ENCODE data around the gene SEZ6.

SEZ6 gene

DNA sequence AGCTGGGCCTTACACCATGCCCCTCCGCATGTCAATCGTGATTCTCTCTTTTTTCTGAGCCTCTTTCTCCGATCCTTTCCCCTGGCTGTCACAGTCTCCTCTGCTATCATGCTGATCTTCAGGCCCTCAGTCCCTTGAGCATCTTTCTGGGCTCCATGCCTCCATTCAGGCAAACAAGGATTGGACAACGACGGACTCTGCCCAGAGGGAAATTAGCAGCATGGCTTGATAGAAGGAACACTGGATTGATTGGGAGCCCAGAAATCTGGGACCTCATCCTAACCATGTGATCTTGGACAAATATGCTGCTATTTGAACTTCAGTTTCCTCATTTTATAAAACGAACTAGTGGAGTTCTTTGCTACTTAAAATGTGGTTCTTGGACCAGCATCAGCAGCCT lies 35.0 kb downstream of the SEZ6 start:
- TF ChIP-seq POLR2A (IDR thresholded peaks at IDR 0.05; ENCODE audit: low read length), result no peak
- no peak for TF ChIP-seq GATA1 (IDR thresholded peaks at IDR 0.05; ENCODE audit: low read depth, low read length)
- DNase-seq, result no peak

DNA sequence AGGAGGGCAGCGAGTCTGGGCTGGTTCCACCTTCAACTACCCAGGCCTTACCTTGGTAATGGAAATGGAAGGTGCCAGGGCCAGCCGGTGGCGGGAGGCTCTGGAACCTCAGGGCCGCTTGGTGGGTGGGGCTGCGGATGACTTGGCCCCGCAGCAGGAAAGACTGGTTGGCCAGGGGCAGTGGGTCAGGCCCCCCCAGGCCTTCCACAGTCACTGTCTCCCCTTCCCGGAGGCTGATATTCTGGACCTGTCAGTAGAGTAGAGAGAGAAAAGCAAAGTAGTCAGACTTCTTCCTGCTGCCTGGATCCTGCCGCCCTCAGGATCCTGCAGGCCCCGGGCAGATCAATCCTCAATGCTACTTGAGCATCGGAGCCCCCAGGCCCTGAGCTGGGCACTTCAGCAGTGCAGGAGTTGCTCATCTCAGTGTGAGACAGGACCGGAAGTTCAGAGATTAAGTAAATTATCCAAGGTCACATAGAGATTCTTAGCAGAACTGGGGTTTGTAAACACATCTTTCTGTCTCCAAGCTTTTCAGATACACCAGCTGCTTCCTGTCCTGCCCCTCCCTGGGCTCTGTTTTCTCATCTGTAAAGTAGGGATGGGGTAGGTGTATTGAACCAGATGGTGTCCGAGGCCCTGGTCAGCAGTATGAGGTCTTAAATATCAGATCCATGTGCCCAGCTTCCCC lies 36.0 kb downstream of the SEZ6 start:
- no peak for TF ChIP-seq POLR2A (IDR thresholded peaks at IDR 0.05; ENCODE audit: low read length)
- TF ChIP-seq GATA1 (IDR thresholded peaks at IDR 0.05; ENCODE audit: low read depth, low read length), result no peak
- no peak for DNase-seq

DNA sequence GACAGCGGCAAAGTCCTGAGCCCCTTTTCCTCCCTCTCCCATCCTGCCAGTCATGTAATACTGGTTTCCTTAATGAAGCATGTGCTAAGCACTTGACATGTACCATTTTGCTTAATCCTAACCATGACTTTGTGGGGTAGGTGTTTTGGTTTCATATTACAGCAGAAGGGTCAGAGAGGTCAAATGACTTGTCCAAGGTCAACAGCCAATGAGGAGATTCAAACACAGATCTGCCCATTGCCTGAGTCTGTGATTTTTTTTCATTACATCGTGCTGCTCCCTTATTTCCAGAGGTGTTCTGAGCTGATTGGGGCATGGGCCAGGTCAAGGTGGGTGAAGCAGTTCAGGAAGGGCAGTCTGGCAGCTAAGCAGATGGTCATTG lies 36.9 kb downstream of the SEZ6 start:
- no peak for DNase-seq
- TF ChIP-seq POLR2A (IDR thresholded peaks at IDR 0.05; ENCODE audit: low read length) (no peak), GATA1 (IDR thresholded peaks at IDR 0.05; ENCODE audit: low read depth, low read length) (no peak)

DNA sequence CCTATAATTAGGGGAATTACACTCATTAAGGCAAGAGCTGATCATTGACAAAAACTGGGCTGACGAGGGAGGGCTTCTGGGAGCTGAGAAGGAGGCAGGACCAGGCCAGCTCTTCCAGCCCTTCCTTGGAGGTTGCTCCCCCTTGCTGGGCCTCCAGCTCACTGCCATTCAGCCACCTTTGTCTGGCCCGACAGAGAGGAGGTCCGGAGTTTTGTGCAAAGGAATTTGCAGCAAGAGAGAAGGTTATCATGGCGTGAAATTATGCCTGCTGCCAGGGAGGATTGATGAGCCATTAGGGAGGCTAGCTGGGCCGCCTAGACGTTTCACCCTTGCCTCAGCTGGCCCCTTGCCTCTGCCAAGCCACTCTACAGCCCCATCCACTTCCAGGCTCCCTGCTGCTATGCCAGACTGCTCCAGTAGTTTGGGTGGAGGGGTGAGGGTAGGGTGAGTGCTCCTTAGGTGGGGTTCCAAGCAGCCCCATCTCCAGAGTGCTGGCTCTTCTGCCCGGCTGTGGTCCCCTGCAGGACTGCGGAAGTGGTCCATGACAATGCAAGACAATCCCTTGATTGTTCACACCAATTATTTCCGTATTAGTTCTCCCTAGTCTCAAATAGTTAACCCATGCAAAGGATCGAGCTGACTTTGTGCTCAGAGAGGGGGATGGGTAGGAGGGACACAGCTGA lies 37.5 kb downstream of the SEZ6 start:
- DNase-seq, result no peak
- no peak for TF ChIP-seq GATA1 (IDR thresholded peaks at IDR 0.05; ENCODE audit: low read depth, low read length)
- no peak for TF ChIP-seq POLR2A (IDR thresholded peaks at IDR 0.05; ENCODE audit: low read length)

DNA sequence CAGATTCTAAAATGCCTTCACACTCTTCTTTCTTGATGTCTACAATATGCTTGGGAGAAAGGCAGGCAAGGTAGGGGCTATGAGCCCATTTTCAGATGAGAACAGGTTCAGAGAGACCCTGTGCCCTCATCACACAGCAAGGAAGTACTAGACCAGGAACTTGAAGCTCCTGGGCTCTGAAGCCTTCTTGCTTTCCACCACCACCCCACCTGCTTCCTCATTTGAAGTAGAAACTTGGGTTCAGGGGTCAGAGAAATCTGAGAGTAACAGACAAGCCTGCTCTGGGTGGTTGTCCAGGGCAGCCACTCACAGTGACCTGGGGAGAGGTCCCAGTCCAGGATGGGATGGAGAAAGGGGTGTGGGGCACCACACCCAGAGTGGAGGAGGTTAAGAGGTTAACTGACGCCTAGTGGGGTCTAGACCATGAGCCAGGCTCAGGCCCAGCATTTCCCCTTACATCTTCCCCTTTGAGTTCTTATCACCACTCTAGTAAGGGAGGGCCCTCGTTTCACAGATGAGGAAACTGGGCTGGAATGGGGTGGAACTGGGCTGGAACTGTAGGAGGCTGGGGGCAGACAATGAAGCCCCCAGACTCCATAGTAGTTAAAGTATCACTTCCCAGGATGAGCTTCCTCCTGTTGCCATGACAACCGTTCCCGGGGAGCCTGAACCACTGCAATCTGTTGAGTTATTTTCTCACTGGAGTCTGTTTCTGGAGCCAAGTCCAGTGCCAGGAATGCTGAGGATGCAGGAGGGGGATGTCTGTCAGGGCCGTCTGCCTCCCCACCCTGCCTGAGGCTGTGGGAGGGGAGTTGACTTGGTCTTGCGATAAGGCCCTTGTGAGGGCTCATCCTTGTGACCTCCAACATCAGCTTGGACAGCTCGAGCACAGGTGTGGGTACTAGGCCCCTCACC lies 38.4 kb downstream of the SEZ6 start:
- no peak for TF ChIP-seq GATA1 (IDR thresholded peaks at IDR 0.05; ENCODE audit: low read depth, low read length)
- no peak for TF ChIP-seq POLR2A (IDR thresholded peaks at IDR 0.05; ENCODE audit: low read length)
- no peak for DNase-seq

DNA sequence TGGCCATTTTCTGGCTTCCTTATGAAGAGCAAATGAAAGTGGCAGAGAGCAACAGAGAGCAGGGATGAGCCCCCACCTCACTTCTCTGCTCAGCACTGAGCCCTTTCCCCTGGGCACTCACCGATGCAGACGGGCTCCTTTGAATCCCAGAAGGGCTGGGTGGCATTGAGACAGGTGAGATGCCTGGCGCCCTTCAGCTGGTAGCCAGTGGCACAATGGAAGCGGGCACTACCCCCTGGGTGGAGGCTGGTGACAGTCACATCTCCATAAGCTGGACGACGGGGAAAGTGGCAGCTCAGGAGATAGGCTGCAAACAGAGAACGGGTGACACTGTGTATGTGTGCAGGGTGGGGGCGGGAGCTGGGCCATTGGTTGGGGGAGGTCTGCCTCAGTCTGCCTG lies 42.0 kb downstream of the SEZ6 start:
- no peak for DNase-seq
- TF ChIP-seq GATA1 (IDR thresholded peaks at IDR 0.05; ENCODE audit: low read depth, low read length) (no peak), POLR2A (IDR thresholded peaks at IDR 0.05; ENCODE audit: low read length) (no peak)

DNA sequence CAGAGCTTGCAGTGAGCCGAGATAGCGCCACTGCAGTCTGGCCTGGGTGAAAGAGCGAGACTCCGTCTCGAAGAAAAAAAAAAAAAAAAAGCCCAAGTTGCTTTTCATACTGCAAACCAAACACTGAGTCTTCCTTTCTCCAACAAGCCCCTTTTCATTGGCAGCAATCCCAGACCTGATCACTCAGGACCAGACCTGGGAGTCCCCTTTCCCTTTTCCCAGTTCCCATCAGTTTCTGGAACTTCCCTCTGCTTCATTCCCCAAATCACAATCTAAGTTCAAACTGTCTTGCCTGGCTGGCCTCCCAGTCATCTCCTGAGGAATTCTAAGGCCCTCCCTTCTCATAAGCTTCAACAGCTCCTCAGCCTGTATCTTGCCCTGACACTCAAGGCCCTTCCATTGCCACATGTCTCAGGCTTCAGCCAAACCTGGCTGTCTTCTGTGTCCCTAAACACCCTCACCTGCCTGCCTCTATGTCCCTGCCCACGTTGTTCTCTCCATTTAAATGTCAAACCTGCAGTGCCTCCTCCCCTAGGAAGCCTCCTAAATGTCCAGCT lies 42.7 kb downstream of the SEZ6 start:
- DNase-seq, result no peak
- no peak for TF ChIP-seq GATA1 (IDR thresholded peaks at IDR 0.05; ENCODE audit: low read depth, low read length)
- no peak for TF ChIP-seq POLR2A (IDR thresholded peaks at IDR 0.05; ENCODE audit: low read length)

DNA sequence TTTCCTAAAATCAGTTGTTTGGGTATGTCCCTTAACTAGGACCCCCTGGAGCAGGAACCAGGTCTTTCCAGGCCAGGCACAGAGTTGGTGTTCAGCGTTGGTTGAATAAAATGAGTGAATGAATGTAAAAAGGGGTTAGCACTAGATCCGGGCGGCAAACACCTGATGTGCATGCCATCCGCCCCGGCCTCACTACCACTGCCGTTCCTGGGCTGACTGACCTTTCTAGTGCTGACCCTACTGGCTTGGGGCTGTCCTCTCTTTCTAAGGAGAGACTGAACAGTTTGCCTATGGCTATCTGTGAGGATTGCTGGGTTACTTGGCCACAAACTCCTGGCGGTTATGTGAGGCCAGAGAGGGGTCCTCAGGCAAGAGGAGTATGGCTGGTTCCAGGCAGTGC lies 44.4 kb downstream of the SEZ6 start:
- TF ChIP-seq POLR2A (IDR thresholded peaks at IDR 0.05; ENCODE audit: low read length) (no peak), GATA1 (IDR thresholded peaks at IDR 0.05; ENCODE audit: low read depth, low read length) (no peak)
- DNase-seq, result no peak

DNA sequence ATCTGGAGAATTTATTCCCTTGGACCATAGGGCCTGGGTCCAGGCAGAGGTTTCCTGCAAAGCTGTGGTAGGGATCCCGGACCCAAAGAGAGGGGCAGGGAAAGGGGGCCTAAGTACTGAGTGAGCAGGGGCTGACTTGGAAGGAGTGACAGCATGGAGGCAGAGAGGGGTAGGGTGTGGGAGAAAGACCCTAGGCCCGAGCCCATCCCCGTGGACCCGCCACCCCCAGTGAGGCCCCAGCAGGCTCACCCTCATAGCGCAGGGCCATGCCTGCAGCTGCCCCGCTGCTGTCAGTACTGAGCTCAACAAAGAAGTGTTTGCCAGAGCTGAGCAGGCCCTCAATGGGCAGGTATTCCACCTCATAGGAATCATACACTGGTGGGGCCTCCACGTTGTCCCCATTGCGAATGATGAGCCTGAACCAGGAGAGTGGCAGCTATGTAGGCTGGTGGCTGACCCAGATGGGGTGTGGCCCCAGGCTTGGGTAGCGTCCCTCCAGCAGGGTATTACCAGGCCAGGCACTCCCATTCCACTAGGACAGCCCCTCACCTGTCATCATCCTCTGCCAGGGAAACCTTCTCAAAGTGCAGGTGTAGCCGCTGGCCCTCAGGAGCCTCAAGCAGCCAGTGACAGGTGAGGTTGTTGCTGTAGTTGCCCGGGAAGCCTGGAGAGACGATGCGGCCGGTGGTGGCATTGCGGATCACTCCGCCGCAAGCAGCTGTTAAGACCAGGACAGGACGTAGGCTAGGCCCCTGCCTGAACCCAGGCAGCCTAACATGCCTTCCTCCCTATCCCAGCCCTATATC lies 45.4 kb downstream of the SEZ6 start:
- no peak for TF ChIP-seq GATA1 (IDR thresholded peaks at IDR 0.05; ENCODE audit: low read depth, low read length)
- TF ChIP-seq POLR2A (IDR thresholded peaks at IDR 0.05; ENCODE audit: low read length), result no peak
- no peak for DNase-seq

DNA sequence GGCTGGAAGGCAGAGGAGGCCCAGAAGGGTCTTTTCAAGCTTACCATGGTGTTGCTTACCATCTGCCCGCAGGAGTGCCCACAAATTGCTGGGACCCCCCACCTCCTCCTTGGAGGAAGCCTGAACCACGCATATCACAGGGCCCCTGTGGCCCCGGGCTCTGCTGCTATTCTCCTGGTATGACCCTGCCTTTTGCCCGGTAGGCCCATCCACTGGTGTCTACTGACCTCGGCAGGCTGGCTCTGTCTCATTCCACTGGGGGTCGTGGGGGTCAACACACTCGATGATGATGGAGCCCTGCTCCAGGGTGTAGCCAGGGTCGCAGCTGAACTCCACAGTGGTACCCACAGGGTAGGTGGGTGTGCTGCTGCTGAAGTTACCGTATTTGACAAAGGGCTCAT lies 46.4 kb downstream of the SEZ6 start:
- no peak for DNase-seq
- TF ChIP-seq POLR2A (IDR thresholded peaks at IDR 0.05; ENCODE audit: low read length) (no peak), GATA1 (IDR thresholded peaks at IDR 0.05; ENCODE audit: low read depth, low read length) (no peak)

DNA sequence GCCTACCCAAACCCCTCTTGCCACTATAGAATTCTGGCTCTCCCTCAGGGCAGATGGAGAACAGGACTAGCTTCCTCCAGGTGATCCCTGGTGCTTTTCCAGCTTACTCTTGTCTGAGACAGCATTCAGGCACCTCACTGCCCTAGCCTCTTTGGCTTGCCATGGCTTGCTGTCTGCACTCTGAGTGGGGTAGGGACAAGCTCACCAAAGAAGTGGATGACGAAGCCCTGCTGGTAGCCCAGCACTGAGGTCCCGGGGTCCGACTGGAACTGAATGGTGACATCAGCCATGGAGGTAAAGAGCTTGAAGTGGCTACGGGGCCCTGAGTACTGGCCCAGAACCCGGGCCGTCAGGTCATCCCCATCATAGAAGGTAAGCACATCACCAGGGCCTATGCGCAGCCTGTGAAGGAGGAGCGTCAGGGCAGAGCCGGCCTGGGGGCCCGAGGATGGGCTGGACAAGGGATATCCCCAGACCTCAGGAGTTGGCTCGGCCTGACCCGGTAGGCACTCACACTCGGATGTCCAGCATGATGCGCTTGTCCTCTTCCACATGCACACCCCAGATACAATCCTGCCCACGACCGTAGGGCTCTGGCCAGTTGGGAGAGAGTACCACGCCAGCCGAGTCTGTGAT lies 46.9 kb downstream of the SEZ6 start:
- no peak for TF ChIP-seq GATA1 (IDR thresholded peaks at IDR 0.05; ENCODE audit: low read depth, low read length)
- TF ChIP-seq POLR2A (IDR thresholded peaks at IDR 0.05; ENCODE audit: low read length), result no peak
- DNase-seq, result no peak

DNA sequence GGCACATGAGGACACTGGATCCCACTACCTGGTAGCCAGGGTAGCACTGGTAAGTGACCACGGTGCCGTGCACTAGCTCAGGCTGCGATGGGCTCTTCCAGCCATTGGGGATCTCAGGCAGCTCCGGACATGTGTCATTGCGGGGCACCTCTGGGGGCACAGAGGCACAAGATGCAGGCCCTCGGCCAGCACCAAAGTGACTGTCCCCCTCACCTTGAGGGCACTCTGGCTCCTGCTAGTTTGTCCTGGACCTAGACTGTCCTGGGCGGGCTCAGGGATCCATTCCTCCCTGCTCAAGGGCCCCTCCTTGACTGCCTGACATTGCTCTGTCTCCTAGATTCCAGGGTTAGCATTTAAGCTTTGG lies 47.9 kb downstream of the SEZ6 start:
- TF ChIP-seq POLR2A (IDR thresholded peaks at IDR 0.05; ENCODE audit: low read length), result no peak
- no peak for TF ChIP-seq GATA1 (IDR thresholded peaks at IDR 0.05; ENCODE audit: low read depth, low read length)
- DNase-seq, result no peak

Measured in erythroblast (primary cell).